ENCODE results near the gene DDHD1.
"Not testable (repeated sequence)": the region's sequence is repeated elsewhere in the genome, so short reads cannot be mapped to it uniquely, and the experiment has no call there.

Gene DDHD1

GRCh38 chr14:53152887-53153701 is at the start of gene DDHD1:
Gene DDHD1, minus strand, starts transcription at chr14:53153323. Its CDS starts 225 bp downstream, at chr14:53153098.
- DNase-seq = peak in 56 of 58 donors; percentile 14 to 81 (median 69)

- no peak for DNase-seq
Measured at GRCh38 chr14:53195949-53196348, 42.8 kb upstream of the DDHD1 start.

- no peak for DNase-seq
Measured at GRCh38 chr14:53193193-53193592, 40.1 kb upstream of the DDHD1 start.

GRCh38 chr14:53192052-53192760 is 39.1 kb upstream of the DDHD1 start:
- no peak for DNase-seq

- DNase-seq = peak in 1 of 58 donors; percentile 24
Measured at GRCh38 chr14:53190938-53191337, 37.8 kb upstream of the DDHD1 start.

GRCh38 chr14:53187921-53188463 is 34.9 kb upstream of the DDHD1 start:
- no peak for DNase-seq

GRCh38 chr14:53186532-53186931 is 33.4 kb upstream of the DDHD1 start:
- no peak for DNase-seq

- no peak for DNase-seq
Measured at GRCh38 chr14:53183611-53184010, 30.5 kb upstream of the DDHD1 start.

- DNase-seq = no peak
Measured at GRCh38 chr14:53183056-53183455, 29.9 kb upstream of the DDHD1 start.

- DNase-seq = not testable (repeated sequence)
Measured at GRCh38 chr14:53181463-53182081, 28.4 kb upstream of the DDHD1 start.

- no peak for DNase-seq
Measured at GRCh38 chr14:53180272-53181221, 27.4 kb upstream of the DDHD1 start.

- DNase-seq = not testable (repeated sequence)
Measured at GRCh38 chr14:53179486-53180005, 26.4 kb upstream of the DDHD1 start.

GRCh38 chr14:53175375-53175774 is 22.3 kb upstream of the DDHD1 start:
- DNase-seq = no peak

- DNase-seq = no peak
Measured at GRCh38 chr14:53174918-53175317, 21.8 kb upstream of the DDHD1 start.

- no peak for DNase-seq
Measured at GRCh38 chr14:53168786-53169185, 15.7 kb upstream of the DDHD1 start.

- DNase-seq = no peak
Measured at GRCh38 chr14:53167602-53168328, 14.6 kb upstream of the DDHD1 start.

GRCh38 chr14:53161758-53162435 is 8.8 kb upstream of the DDHD1 start:
- DNase-seq = no peak

GRCh38 chr14:53156238-53156637 is 3.1 kb upstream of the DDHD1 start:
- no peak for DNase-seq

- no peak for DNase-seq
Measured at GRCh38 chr14:53153702-53154112, 584 bp upstream of the DDHD1 start.
